Dermis blood vessel endothelial cell (primary cell): Measurements from ENCODE around the gene SRM. TPM values are rescaled to one million over a fixed set of nuclear protein-coding genes. Genes with fewer than 3 reads are reported as not detected.
A peak's percentile ranks its signal among the peaks of the same experiment; 100 is the strongest.

Experiments used
- DNase-seq: peaks from one replicate; pipeline ENCODE4 v3.0.0; 2010
- total RNA-seq: library from RNA; depleted of rRNA; stranded (reverse); fragments of >200 nt; gene quantifications from 2 replicates; pipeline ENCODE4 v1.2.3, GENCODE V29; 2014

Gene SRM
- total RNA-seq, 1 donor from 2014 or later: 10.6 TPM

- DNase-seq: no peak
These were observed 46.7 kb downstream of the SRM start for GRCh38 chr1:11013160-11013531.

- peak; percentile 92 for DNase-seq
These were observed 47.3 kb downstream of the SRM start, which contains the start of gene TARDBP for GRCh38 chr1:11012260-11013159. TSS of gene TARDBP (plus strand) at chr1:11012654. CDS start at chr1:11013728, 1,074 bp downstream.

Other genes with a start within 250 kb of the SRM start
- gene TARDBP, start 47.4 kb downstream of the SRM start, total RNA-seq: 133 and 197 TPM in 2 replicates
- not detected in 2 replicates for gene MASP2, start 12.8 kb downstream of the SRM start, total RNA-seq
- gene EXOSC10, start 39.9 kb upstream of the SRM start, total RNA-seq: 53.6 and 67.8 TPM in 2 replicates
- not detected in 2 replicates for gene ANGPTL7, start 129.3 kb upstream of the SRM start, total RNA-seq
- gene MTOR, start 202.5 kb upstream of the SRM start, total RNA-seq: 63.5 and 86.6 TPM in 2 replicates
- 12.3 and 12.8 TPM in 2 replicates for gene UBIAD1, start 213.2 kb upstream of the SRM start, total RNA-seq